Gastrocnemius medialis (tissue), 4 donors: Measurements from ENCODE around the gene SHOC1.

Source experiments
- CTCF ChIP-seq, 5 experiments: fragments of 450-650 bp in 3 of 5; fragments of 200-600 bp in 2 of 5; sonication (generic) in 2 of 5; IDR thresholded peaks in 4 of 5; conservative IDR thresholded peaks in 1 of 5; 1 replicate in 4 of 5; 2 replicates in 1 of 5; pipeline ENCODE4 v1.5.1; 2016 to 2019; ENCODE audit warnings: antibody characterized with exemption in 5 of 5, mild to moderate bottlenecking in 3 of 5, moderate library complexity in 3 of 5
- POLR2A ChIP-seq, 2 donors: fragments of 450-650 bp; IDR thresholded peaks; one replicate each; pipeline ENCODE4 v1.6.1; 2017; ENCODE audit warnings: antibody characterized with exemption in 2 of 2, mild to moderate bottlenecking in 2 of 2, moderate library complexity in 2 of 2

GRCh38 chr9:111762556-111762955 is 32.2 kb downstream of the SHOC1 start:
- TF ChIP-seq CTCF (IDR thresholded peaks at IDR 0.05 in 4 of 5, conservative IDR thresholded peaks at IDR 0.05 in 1 of 5) (no peak), POLR2A (IDR thresholded peaks at IDR 0.05) (no peak)
